Activated naive CD4-positive, alpha-beta T cell treated with Interleukin-2 at 50 U/mL for 16 hours (primary cell): ENCODE measurements around the gene AOAH.
"Not testable (repeated sequence)": the region's sequence is repeated elsewhere in the genome, so short reads cannot be mapped to it uniquely, and the experiment has no call there.

Source experiments
- DNase-seq: peaks from one replicate; pipeline ENCODE4 v3.0.0-alpha.2; 2020

Gene AOAH

DNA sequence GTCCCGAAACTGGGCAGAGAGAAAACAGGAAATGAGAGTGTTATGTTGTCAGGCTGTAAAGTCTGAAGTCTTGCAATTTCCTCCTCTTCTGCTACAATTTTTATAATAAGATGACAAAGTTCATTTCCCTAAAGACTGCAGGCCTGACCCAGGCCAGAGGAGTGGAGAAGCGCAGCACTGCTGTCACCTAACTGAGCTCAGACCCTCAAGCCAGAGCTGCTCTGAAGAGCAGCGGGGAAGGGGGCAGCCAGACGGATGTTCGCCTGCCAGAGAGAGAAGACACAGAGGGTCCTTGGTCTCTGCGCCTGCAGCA lies 12.6 kb upstream of the AOAH start:
- DNase-seq = no peak

DNA sequence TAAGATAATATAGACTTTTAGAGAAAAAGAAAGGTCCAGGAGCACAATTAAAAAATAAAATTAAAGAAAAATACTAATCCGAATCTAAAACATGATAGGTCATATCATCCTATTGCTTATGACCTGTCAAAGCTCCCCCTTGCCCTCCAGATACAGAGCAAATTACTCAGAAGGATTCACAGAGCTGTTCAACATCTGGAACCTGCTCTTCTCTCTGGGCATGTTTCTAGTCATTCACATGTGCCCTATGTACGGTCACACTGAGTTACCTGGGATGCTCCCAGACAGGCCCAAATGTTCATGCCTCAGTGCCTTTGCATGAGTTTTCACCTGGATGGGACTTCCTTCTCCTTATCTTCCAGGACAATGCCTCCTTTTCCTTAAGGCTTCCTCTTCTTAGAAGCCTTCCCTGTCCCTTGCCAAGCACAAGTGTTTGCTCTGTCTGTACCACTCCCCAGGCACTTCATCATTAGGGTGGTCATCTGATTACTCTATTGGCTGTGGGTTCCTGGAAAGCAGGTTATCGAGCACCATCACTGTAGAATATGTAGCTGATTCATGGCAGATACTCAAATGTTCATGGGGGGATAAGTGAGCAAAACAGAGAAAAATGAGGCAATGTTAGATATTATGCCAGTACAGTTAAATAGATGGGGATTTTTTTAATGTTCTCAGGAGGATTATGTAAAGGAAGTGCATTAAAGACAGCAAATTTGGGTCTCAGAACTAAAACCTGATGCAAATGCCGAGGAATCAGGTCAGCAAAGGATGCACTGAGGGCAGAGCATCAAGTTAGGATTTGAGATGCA lies 12.0 kb upstream of the AOAH start:
- no peak for DNase-seq

DNA sequence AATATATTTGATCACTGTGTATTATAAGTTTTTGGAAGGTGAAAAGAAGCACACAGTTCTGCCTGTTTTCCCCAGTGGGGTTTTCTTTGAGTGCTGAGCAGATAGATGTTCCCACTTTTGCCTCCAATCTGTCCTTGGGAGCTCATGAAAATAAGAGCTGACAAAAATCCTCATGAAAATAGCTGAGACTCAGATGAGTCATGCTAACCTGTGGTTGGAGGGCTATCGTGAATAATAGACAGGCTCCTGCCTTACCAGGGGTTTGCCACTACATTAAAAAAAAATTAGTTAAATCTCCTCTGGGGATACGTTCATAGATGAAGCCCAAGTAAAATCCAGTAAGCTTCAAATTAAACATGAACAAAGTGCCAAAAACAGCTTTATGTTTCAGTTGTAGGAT lies 10.9 kb upstream of the AOAH start:
- no peak for DNase-seq

DNA sequence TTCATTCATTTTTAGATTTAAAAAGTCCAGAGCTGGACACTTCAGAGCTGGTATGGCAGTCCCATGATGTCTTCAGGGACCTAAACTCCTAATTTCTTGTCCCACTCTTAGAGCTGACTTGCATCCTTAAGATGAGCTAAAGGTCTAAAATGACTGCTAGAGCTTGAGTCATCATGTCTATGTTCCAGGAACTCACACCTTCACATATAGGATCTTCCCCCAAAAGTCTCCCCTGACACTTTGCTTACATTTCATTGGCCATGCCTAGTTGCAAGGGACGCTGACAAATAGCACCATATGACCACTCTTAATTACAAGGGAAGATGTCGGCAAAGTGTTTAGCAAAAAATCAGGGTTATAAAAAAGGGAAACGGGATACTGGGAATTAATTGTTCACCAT lies 10.4 kb upstream of the AOAH start:
- DNase-seq = no peak

DNA sequence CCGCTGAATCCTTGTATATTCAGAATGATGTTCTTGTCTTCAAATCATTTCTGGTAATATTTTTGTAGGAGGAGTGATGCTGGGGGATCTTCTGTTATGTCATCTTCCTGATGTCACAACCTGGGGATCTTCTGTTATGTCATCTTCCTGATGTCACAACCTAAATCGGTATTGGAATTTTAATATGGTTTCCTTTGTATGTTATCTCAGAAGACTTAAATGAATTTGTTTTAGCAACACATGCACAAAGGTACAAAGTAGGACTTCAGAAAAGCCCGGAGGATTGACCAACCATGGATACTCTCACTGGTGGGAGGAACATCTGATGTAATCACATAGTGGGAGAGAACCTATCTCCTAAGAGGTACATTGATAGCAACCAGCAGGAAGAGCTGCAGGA lies 9.1 kb upstream of the AOAH start:
- no peak for DNase-seq

DNA sequence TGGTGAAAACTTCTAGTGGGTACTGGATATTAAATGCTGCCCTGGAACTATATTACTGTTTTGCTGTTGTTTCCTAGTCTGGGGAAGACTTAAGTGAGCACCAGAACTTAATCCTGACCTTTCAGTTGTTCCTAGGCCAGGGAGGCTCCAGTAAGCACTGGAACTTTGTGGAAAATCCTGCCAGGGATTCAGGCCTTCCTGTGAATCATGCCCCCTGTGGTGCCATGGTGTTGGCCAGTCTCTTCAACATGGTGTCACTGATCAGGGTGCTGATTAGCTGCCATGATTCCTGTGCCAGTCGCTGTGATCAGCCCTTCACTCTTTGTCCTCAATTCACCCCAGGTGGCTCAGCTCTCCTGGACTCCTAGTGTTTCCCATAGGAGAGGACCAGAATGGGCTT lies 8.5 kb upstream of the AOAH start:
- DNase-seq = no peak

DNA sequence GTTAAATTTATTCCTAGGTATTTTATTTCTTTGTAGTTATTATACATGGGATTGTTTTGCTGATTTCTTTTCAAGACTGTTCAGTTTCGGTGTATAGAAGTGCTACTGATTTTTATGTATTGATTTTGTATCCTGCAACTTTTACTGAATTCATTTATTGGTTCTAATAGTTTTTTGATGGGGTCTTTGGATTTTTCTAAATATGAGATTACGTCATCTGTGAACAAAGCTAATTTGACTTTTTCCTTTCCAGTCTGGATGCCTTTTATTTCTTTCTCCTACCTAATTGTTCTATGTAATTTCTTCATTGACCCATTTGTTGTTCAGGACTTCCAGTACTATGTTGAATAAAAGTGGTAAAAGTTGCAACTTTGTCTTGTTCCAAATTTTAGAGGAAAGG lies 5.8 kb upstream of the AOAH start:
- no peak for DNase-seq

DNA sequence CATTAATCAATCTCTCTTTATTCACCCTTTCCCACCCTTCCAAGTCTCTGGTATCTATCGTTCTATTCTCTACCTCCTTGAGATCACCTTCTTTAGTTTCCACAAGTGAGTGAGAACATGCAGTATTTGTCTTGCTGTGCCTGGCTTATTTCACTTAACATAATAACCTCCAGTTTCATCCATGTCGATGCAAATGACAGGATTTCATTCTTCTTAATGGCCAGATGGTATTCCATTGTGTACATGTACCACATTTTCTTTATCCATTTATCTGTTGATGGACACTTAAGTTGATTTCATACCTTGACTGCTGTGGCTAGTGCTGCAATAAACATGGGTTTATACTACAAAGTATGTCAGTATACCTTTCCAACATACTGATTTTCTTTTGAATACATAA lies 3.8 kb upstream of the AOAH start:
- DNase-seq = no peak

DNA sequence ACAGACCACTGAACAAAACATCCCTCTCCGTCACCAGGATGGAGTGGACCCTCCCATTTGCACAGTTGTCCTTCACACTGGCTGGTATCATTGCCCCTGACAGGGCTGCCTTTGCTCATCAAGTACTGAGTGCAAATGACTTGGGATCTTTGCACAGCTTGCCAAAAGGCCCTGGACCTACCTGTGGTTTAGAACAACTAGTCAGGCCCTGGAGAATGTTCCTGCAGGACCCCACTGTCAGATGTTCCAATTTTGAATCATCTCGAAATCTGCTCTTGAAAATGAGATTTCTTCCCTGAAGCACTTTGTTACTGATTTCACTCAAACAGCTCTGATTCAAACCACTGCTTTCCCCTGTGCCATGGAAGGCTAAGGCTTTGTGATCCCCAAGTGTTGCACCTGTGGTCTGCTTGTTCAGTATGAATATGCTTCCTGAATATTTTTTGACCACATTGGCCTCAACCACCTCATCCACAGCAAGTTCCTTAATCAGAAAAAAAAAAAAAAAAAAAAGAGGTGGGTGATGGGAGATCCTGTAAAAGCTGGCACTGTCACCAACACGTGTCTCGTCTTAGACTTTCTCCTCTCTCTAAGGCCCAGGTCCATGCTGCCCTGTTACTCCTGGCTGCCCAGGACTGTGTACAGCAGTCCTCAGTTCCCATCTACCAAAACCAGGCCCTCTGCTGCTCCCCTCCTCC lies 2.7 kb upstream of the AOAH start:
- DNase-seq = no peak

DNA sequence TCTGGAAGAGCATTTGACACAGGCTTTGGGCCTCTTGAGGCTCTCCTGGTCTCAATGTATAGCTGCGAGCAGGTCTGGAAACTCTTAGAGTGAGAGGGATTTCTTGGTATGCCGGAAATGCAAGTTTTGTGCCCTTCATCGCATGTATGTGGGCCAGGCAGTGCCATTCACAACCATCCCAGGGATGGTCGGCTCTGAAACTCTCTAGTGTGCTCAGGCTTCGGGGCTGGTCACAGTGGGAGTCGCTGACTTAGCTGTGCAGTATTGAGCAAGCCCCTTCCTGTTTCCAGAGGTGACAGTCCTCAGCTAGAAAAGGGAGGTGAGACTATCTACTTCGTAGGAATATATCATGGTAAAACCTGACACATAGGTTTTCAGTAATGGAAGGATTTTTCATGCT lies 2.0 kb upstream of the AOAH start:
- no peak for DNase-seq

DNA sequence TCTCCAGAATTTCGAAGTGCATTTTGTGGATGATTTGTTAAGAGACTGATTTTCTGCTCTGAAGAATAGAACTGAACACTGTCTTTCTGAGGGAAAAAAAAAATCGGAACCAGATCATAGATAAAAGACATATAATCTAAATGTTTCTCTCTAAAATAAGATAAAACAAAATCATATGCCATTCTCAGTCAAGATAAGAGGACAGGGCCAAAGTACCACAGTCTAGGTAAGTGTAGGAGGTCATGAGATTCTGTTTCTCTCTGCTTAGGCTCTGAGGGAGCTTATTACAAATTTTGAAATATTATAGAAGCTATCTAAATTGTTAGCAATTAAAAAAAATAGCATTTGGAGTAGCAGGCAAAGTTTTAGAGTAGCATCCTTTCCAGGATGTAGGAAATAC lies 702 bp upstream of the AOAH start:
- DNase-seq = no peak

DNA sequence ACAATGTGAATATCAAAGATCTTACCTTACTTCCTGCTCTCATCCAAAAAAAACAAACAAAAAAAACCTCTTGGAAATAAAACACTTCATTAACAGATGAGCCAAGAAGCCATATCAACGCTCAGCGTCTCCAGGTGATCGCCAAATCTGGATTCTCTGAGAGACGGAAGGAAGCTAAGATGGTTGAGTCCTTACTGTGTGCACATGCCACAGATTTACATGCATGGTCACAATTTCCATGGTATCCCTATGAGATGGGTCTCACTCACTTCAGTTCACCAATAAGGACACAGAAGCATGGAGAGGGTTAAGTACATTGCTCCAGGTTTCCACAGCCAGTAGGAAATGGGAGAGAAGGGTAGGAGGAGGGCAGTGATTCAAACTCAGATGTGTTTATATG lies 1.0 kb downstream of the AOAH start:
- no peak for DNase-seq

DNA sequence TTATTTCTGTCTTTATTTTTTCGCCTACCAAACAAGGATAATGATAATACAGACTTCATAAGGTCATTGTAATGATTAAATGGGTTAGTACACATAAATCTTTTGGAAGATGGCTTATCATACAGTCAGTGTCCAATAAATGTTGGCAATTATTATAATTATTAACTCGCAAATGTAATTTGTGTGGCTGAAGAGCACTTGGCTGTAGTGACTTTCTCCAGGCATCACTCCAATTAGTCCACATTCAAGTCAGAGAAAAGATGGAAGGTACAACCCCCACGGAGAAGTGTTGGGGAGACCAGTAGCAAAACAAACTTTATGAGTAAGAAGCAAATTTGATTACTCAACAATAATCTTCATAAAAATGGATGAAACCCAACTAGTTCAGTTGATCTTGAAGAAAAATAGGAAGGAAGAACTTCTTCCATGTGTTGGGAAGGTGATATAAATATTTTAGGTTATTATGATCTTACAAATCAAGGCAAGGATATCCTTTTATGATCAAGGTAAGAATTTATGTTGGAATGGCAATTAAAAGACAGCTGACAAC lies 5.1 kb downstream of the AOAH start:
- no peak for DNase-seq

DNA sequence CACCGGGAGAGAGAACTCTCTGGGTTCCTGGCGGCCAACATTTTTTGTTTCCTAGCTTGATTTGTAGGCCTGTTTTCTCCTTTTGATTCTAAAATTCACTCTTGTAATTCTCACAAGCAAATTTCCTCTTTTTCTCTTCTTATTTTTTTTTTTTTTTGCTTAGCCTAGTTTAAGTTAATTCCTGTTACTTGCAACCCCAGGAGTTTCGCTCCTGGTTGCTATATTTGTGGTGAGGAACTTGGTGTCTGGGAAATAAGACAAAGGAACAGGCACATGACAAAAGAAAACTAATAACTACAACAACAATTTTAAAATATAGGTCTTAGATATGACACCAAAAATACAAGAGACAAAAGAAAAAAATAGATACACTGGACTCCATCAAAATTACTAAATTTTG lies 6.7 kb downstream of the AOAH start:
- DNase-seq = no peak

DNA sequence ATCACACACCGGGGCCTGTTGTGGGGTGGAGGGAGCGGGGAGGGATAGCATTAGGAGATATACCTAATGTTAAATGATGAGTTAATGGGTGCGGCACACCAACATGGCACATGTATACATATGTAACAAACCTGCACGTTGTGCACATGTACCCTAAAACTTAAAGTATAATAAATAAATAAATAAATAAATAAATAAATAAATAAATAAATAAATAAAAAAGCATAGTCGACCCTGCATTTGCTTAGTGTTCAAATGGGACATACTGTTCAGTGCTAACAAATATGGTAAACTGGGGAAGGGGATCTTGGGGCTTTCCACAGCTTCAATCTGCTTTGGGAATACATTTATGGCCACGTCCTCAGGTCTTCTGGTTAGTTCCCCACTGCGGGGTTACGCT lies 7.5 kb downstream of the AOAH start:
- DNase-seq = not testable (repeated sequence)

DNA sequence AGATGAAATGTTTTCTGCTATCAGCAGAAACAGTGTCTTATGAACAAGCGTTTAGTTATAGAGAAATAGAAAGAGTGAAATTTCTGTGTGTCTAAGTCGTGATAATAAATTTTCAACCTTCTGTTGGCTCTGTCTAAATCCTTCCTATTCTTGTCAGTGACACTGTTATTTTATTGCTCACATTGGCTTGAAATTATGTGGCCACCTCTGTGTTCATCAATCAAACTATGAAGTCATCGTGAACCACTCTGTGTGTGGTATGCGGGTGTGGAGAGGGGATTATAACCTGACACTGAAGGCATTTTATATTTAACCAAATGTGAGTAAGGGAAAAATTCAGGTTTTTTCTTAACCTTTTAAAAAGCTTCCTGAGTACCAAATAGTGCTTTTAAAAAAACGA lies 12.3 kb downstream of the AOAH start:
- no peak for DNase-seq

DNA sequence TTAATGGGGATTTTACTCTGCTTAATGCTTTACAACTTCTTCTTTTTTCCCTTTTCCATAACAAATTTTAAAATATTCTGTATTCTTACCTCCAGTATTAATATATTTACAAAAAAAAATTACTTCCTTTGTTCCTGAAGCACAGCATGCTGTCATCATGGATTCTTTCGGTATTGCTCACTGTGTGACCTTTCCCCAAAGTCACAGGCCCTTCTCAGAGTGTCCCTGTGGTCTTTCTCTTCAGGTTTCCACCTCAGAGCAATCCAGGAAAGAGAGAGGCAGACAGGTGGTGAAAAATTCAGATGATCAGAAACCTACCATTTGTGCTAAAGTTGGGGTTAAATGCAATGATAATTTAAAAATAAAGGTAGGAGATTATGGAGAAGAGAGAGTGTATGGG lies 13.0 kb downstream of the AOAH start:
- no peak for DNase-seq

DNA sequence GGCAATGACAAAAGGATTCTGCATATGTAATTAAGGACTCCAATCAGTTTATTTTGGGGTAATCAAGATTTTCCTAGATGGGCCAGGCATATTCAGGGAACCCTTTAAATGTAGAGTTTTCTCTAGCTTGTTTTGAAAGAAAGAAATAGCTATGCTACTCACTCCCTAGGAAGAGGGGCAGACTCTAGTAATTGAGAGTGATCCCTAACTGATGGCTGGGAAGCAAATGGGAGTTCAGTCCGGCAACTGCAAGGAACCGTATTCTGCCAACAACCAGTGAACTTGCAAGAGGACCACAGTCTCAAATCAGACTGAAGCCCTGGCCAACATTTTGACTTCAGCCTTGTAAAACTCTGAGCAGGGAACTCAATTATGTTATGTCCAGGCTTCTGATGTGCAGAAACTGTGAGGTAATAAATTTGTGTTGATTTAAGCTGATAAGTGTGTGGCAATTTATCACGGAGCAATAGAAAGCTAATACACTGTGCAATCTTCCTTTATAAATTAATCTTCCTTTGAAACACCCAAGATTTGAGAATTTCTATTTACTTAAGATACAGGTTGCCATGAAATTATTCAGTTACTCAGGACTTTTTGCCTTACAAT lies 14.0 kb downstream of the AOAH start:
- no peak for DNase-seq

DNA sequence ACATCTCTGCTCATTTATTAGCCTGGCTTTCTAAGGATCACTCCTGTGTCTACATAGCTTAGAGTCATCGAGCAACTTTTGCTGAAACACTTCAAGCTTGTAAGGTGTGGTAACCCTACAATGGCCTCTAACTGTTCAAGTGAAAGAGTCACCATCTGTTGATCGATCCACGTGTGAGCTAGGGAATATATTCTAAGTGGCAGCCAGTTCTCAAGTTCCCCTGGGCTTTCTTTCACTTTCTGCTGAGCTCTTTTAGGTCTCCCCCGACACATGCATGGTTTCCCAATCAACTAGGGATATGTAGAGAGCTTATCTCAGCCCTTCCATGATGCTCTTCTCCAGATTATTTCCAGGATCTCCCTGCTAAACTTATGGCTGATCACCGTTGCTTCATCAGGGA lies 15.5 kb downstream of the AOAH start:
- DNase-seq = no peak

DNA sequence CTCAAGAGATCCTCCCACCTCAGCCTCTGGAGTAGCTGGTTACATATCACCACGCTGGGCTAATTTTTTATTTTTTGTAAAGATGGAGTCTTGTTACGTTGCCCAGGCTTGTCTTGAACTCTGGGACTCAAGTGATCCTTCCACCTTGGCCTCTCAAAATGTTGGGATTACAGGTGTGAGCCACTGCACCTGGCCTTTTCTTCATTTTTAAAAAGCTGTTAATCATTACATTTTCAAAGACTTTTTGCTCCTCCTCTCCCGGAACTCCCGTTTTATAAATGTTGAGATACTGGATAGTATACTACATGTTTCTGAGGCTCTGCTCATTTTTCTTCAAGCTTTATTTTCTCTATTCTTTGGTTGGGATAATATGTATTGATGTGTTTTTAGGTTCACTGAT lies 16.4 kb downstream of the AOAH start:
- no peak for DNase-seq

DNA sequence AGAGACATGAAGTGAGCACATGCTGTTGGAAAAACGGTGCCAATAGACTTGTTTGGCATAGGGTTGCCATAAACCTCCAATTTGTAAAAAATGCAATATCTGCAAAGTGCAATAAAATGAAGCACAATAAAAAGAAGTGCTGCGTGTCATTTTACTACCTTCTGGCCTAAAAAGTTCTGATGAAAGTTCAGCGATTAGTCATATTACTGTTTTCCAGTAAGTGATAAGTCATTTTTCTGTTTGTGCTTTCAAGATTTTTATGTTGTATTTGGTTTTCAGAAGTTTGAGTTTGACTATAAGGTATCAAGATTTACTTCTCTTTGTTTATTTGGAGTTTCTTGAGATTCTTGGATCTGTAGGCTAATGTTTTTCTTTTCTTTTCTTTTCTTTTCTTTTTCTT lies 16.8 kb downstream of the AOAH start:
- no peak for DNase-seq

DNA sequence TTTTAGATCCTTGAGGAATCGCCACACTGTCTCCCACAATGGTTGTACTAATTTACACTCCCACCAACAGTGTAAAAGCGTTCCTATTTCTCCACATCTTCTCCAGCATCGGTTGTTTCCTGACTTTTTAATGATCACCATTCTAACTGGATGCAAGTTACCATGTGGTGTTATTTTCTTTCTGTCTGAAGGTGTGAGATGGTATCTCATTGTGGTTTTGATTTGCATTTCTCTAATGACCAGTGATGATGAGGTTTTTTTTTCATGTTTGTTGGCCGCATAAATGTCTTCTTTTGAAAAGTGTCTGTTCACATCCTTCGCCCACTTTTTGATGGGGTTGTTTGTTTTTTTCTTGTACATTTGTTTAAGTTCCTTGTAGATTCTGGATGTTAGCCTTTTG lies 20.4 kb downstream of the AOAH start:
- DNase-seq = not testable (repeated sequence)

DNA sequence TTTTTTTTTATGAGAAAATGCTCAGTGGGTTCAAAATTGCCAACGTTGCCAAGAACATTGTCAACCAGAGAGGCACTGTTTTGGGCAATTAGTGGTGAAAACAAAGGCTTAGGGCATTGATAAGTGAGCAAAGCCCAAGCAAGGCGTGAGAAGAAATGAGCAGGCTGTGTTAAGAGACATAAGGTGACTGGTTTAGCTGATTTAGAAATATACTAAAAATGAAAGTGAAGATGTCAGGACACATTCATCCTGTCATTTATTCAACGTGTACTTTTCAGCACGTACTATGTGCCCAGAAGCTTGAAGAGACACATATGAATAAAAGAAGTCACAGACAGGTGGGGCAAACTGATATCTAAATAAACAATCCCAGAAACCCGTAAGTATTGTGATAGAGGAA lies 31.8 kb downstream of the AOAH start:
- no peak for DNase-seq

DNA sequence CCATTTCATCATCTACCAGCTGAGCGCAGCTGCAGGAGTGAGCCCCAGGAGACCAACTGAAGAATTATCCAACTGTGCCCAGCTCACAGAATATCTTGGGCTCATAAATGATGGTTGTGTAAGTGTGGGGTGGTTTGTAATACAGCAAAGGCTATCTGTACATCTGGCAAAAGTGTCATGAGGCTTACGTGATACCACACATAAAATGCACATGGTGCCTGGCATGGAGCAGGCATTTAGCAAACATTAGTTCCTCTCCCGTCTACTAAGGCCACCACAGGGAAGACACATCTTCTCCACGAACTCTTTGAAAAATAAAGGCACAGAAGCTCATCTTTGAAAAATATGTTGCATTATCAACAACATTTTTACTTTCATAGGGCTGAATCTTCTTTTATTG lies 32.3 kb downstream of the AOAH start:
- no peak for DNase-seq
